ENCODE data around the gene OR8G5.

DNA sequence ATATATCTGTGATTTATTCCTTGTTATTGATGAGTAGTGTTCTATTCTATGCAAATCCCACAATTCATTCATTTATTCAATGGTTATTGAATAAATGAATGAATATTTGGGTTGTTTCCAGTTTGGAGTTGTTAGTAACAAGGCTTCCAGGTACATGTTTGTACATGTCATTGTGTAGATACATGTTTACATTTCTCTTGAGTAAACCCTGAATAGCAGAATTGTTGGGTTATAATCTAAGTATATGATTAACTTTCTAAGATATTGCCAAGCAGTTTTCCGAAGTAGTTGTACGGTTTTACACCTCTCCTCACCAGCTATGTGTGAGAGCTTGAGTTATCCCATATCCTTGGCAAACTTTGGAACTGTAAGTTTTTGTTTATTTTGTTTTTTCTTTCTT lies 33.8 kb upstream of the OR8G5 start:
- TF ChIP-seq, protein P1, sequence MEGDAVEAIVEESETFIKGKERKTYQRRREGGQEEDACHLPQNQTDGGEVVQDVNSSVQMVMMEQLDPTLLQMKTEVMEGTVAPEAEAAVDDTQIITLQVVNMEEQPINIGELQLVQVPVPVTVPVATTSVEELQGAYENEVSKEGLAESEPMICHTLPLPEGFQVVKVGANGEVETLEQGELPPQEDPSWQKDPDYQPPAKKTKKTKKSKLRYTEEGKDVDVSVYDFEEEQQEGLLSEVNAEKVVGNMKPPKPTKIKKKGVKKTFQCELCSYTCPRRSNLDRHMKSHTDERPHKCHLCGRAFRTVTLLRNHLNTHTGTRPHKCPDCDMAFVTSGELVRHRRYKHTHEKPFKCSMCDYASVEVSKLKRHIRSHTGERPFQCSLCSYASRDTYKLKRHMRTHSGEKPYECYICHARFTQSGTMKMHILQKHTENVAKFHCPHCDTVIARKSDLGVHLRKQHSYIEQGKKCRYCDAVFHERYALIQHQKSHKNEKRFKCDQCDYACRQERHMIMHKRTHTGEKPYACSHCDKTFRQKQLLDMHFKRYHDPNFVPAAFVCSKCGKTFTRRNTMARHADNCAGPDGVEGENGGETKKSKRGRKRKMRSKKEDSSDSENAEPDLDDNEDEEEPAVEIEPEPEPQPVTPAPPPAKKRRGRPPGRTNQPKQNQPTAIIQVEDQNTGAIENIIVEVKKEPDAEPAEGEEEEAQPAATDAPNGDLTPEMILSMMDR (IDR thresholded peaks at IDR 0.05) = no peak
- TF ChIP-seq EZH2 (IDR thresholded peaks at IDR 0.05; ENCODE audit: borderline replicate concordance, insufficient read depth, low read depth, low read length, poor library complexity, severe bottlenecking) = no peak

Data from B cell (primary cell).